IPS DF 4.7 (cell line): ENCODE results near the gene SP6.

Experiments
- DNase-seq: peaks from one replicate; pipeline ENCODE4 v3.0.0-alpha.2; 2013; ENCODE audit warnings: low spot score; ENCODE audit errors: extremely low read depth

SP6 gene

GRCh38 chr17:47879776-47880454 lies 29.0 kb upstream of the SP6 start:
- DNase-seq = no peak

- DNase-seq = no peak
Observed at GRCh38 chr17:47879028-47879585, 28.1 kb upstream of the SP6 start.

- no peak for DNase-seq
Observed at GRCh38 chr17:47878203-47879027, 27.5 kb upstream of the SP6 start.

GRCh38 chr17:47877368-47878034 lies 26.5 kb upstream of the SP6 start:
- DNase-seq = no peak

- DNase-seq = no peak
Observed at GRCh38 chr17:47875011-47875985, 24.3 kb upstream of the SP6 start.

- DNase-seq = no peak
Observed at GRCh38 chr17:47873200-47874090, 22.5 kb upstream of the SP6 start.

GRCh38 chr17:47872651-47873161 lies 21.7 kb upstream of the SP6 start:
- DNase-seq = no peak

- no peak for DNase-seq
Observed at GRCh38 chr17:47872019-47872650, 21.2 kb upstream of the SP6 start.

- no peak for DNase-seq
Observed at GRCh38 chr17:47871048-47871447, 20.1 kb upstream of the SP6 start.

GRCh38 chr17:47870056-47870455 lies 19.1 kb upstream of the SP6 start:
- no peak for DNase-seq

GRCh38 chr17:47869114-47869513 lies 18.2 kb upstream of the SP6 start:
- DNase-seq = no peak

GRCh38 chr17:47867813-47868533 lies 17.0 kb upstream of the SP6 start:
- no peak for DNase-seq

GRCh38 chr17:47866941-47867340 lies 16.0 kb upstream of the SP6 start:
- DNase-seq = no peak

- DNase-seq = no peak
Observed at GRCh38 chr17:47864791-47865216, 13.8 kb upstream of the SP6 start.

- DNase-seq = no peak
Observed at GRCh38 chr17:47862621-47863440, 11.9 kb upstream of the SP6 start.

GRCh38 chr17:47860386-47860785 lies 9.4 kb upstream of the SP6 start:
- DNase-seq = no peak
